ENCODE measurements around the gene FOXN3.

GRCh38 chr14:89139404-89140247, 277.4 kb downstream of the FOXN3 start:
- TF ChIP-seq, protein P1, sequence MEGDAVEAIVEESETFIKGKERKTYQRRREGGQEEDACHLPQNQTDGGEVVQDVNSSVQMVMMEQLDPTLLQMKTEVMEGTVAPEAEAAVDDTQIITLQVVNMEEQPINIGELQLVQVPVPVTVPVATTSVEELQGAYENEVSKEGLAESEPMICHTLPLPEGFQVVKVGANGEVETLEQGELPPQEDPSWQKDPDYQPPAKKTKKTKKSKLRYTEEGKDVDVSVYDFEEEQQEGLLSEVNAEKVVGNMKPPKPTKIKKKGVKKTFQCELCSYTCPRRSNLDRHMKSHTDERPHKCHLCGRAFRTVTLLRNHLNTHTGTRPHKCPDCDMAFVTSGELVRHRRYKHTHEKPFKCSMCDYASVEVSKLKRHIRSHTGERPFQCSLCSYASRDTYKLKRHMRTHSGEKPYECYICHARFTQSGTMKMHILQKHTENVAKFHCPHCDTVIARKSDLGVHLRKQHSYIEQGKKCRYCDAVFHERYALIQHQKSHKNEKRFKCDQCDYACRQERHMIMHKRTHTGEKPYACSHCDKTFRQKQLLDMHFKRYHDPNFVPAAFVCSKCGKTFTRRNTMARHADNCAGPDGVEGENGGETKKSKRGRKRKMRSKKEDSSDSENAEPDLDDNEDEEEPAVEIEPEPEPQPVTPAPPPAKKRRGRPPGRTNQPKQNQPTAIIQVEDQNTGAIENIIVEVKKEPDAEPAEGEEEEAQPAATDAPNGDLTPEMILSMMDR (conservative IDR thresholded peaks at IDR 0.05; ENCODE audit: low read depth in 2 of 2): no peak
- TF ChIP-seq EZH2 (IDR thresholded peaks at IDR 0.05; ENCODE audit: low read depth, unreplicated experiment): no peak
- TF ChIP-seq, protein P2, sequence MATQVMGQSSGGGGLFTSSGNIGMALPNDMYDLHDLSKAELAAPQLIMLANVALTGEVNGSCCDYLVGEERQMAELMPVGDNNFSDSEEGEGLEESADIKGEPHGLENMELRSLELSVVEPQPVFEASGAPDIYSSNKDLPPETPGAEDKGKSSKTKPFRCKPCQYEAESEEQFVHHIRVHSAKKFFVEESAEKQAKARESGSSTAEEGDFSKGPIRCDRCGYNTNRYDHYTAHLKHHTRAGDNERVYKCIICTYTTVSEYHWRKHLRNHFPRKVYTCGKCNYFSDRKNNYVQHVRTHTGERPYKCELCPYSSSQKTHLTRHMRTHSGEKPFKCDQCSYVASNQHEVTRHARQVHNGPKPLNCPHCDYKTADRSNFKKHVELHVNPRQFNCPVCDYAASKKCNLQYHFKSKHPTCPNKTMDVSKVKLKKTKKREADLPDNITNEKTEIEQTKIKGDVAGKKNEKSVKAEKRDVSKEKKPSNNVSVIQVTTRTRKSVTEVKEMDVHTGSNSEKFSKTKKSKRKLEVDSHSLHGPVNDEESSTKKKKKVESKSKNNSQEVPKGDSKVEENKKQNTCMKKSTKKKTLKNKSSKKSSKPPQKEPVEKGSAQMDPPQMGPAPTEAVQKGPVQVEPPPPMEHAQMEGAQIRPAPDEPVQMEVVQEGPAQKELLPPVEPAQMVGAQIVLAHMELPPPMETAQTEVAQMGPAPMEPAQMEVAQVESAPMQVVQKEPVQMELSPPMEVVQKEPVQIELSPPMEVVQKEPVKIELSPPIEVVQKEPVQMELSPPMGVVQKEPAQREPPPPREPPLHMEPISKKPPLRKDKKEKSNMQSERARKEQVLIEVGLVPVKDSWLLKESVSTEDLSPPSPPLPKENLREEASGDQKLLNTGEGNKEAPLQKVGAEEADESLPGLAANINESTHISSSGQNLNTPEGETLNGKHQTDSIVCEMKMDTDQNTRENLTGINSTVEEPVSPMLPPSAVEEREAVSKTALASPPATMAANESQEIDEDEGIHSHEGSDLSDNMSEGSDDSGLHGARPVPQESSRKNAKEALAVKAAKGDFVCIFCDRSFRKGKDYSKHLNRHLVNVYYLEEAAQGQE (IDR thresholded peaks at IDR 0.05; ENCODE audit: unreplicated experiment): no peak

All from GM23338 (cell line).